ENCODE data around the gene CYP2W1.
"Not testable (repeated sequence)": the region's sequence is repeated elsewhere in the genome, so short reads cannot be mapped to it uniquely, and the experiment has no call there.

The CYP2W1 gene

DNA sequence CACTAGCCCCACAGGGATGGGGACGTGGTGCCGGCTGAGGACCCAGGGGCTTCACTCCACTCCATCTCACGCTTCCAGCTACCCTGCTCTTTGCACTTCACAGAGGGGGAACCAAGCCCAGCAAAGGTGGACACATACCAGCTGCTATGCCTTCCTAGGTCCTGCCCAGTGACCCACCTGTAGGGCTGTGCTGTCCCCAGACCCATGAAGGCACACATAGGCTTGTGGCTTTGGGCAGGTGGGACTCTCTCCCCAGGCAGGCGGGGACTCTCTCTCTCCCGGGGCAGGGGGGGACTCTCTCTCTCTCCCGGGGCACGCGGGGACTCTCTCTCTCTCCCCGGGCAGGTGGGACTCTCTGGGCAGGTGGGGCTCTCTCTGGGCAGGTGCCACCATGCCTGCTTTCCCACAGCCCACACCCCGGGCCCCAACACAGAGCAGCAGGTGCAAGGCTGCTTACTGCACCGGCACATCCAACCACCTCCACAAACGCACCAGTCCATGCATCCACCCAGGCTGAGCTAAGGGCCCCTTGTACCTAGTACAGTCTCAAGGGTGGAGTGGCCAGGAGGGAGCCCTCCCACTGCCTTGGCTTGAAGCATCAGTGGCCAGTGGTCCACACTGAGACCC, 47.6 kb downstream of the CYP2W1 start:
- Histone ChIP-seq H3K4me1 (ENCODE audit: control insufficient read depth, insufficient read depth, low read length) (peaks cover 20% of the 10 kb centered on the region), H3K9ac (ENCODE audit: low read length) (no peak overlapping the region), H3K4me3 (ENCODE audit: low read length) (no peak overlapping the region), H3K27me3 (ENCODE audit: control insufficient read depth, insufficient read depth, low read length) (no peaks in the 10 kb centered on the region), H3K9me3 (ENCODE audit: control insufficient read depth, low read length) (no peaks in the 10 kb centered on the region), H3K36me3 (ENCODE audit: control insufficient read depth, insufficient read depth, low read length) (no peaks in the 10 kb centered on the region)

DNA sequence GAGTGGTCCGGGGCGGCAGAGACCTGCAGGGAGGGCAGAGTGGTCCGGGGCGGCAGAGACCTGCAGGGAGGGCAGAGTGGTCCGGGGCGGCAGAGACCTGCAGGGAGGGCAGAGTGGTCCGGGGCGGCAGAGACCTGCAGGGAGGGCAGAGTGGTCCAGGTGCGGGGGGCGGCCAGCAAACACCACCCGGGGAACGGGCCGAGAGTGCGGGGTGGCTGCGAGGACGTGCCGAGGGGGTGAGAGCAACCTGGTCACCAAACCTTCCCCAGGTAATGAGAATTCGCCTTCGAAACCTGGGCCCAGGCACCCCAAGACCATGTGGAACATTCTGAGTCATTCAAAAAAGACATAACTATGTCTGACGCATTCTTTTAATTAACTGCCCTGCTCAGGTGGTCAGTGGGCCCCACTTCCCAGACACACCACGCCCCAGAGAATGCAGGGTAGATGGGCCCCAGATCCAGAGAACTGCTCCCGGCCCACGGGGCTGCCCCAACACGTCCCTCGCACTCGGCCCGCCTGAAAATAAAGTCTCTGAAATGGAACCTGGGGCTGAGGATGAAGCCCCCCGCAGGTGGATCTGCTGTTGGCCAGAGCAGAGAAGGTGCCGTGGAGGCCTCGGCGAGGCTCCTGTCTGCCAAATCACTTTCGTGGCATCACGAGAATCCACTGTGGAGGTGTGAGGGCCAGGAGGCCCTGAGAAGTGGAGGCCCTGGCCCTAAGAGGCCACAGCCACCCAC, 48.9 kb downstream of the CYP2W1 start:
- H3K36me3 ChIP-seq (ENCODE audit: control insufficient read depth, insufficient read depth, low read length), result no peaks in the 10 kb centered on the region
- H3K4me3 ChIP-seq (ENCODE audit: low read length), result no peak overlapping the region
- no peaks in the 10 kb centered on the region for H3K27me3 ChIP-seq (ENCODE audit: control insufficient read depth, insufficient read depth, low read length)
- no peaks in the 10 kb centered on the region for H3K9me3 ChIP-seq (ENCODE audit: control insufficient read depth, low read length)
- no peak overlapping the region for H3K9ac ChIP-seq (ENCODE audit: low read length)
- peaks cover 20% of the 10 kb centered on the region for H3K4me1 ChIP-seq (ENCODE audit: control insufficient read depth, insufficient read depth, low read length)

DNA sequence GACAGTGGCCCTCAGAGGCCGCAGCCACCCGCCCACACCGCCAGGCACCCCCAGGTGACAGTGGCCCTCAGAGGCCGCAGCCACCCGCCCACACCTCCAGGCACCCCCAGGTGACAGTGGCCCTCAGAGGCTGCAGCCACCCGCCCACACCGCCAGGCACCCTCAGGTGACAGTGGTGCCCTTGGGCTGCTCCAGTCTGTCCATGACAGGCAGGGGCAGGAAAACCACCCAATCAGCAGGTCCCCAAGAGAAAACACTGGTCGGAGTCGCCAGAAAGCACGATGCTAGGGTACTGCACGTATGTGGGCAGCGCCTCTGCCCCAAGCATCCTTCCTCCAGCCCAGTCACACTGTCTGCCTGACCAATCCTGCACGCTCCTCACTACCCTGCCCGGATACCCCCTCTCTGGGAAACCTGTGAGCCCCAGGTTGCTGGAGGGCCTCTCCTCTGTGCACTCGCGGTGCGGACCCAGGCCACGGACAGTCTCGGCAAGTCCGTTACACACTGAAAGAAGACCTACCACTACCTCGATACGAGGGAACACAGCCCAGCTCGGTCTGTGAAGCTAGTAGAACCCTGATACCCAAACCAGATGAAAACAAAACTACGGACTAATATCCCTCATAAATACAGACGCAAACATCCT, 49.7 kb downstream of the CYP2W1 start:
- Histone ChIP-seq H3K4me3 (ENCODE audit: low read length) (no peak overlapping the region), H3K4me1 (ENCODE audit: control insufficient read depth, insufficient read depth, low read length) (peaks cover 13% of the 10 kb centered on the region)

DNA sequence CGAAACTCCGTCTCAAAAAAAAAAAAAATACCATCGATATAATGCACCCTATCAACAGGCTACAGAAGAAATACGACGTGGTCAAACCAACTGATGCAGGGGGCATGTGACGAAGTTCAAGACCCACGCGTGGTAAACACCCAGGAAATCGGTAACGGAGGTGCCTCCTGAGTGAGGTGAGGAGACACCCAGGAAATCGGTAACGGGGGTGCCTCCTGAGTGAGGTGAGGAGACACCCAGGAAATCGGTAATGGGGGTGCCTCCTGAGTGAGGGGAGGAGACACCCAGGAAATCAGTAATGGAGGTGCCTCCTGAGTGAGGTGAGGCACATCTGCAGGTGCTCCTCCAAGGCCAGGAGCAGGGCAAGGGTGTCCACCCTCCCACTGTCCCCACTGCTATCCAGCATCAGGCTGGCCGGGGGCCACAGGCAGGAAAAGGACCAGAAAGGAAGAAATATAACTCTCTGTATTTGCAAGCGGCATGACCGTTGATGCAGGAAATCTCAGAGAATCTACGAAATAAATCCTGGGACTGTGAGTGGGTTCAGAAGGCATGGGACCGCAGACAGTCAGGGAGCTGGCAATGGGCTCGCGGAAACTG, 50.7 kb downstream of the CYP2W1 start:
- H3K9me3 ChIP-seq (ENCODE audit: control insufficient read depth, low read length), result no peaks in the 10 kb centered on the region
- no peaks in the 10 kb centered on the region for H3K36me3 ChIP-seq (ENCODE audit: control insufficient read depth, insufficient read depth, low read length)
- H3K9ac ChIP-seq (ENCODE audit: low read length), result no peak overlapping the region
- peaks cover 9% of the 10 kb centered on the region for H3K4me1 ChIP-seq (ENCODE audit: control insufficient read depth, insufficient read depth, low read length)
- H3K4me3 ChIP-seq (ENCODE audit: low read length), result no peak overlapping the region
- H3K27me3 ChIP-seq (ENCODE audit: control insufficient read depth, insufficient read depth, low read length), result no peaks in the 10 kb centered on the region

More for the DNA sequence above, 49.7 kb downstream of the CYP2W1 start:
- Histone ChIP-seq H3K9me3 (ENCODE audit: control insufficient read depth, low read length) (no peaks in the 10 kb centered on the region), H3K27me3 (ENCODE audit: control insufficient read depth, insufficient read depth, low read length) (no peaks in the 10 kb centered on the region), H3K36me3 (ENCODE audit: control insufficient read depth, insufficient read depth, low read length) (no peaks in the 10 kb centered on the region), H3K9ac (ENCODE audit: low read length) (no peak overlapping the region)

DNA sequence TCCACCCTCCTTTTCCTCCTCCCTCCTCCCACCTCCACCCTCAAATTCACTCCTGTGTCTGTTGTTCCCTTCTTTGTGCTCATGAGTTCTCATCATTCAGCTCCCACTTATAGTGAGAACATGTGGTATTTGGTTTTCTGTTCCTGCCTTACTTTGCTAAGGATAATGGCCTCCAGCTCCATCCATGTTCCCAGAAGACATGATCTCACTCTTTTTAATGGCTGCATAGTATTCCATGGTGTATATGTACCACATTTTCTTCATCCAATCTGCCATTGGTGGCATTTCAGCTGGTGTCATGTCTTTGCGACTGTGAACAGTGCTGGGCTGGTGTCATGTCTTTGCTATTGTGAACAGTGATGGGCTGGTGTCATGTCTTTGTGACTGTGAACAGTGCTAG, 51.8 kb downstream of the CYP2W1 start:
- H3K4me3 ChIP-seq (ENCODE audit: low read length); H3K36me3 ChIP-seq (ENCODE audit: control insufficient read depth, insufficient read depth, low read length); H3K9ac ChIP-seq (ENCODE audit: low read length); H3K4me1 ChIP-seq (ENCODE audit: control insufficient read depth, insufficient read depth, low read length); H3K27me3 ChIP-seq (ENCODE audit: control insufficient read depth, insufficient read depth, low read length); H3K9me3 ChIP-seq (ENCODE audit: control insufficient read depth, low read length): not testable (repeated sequence)

DNA sequence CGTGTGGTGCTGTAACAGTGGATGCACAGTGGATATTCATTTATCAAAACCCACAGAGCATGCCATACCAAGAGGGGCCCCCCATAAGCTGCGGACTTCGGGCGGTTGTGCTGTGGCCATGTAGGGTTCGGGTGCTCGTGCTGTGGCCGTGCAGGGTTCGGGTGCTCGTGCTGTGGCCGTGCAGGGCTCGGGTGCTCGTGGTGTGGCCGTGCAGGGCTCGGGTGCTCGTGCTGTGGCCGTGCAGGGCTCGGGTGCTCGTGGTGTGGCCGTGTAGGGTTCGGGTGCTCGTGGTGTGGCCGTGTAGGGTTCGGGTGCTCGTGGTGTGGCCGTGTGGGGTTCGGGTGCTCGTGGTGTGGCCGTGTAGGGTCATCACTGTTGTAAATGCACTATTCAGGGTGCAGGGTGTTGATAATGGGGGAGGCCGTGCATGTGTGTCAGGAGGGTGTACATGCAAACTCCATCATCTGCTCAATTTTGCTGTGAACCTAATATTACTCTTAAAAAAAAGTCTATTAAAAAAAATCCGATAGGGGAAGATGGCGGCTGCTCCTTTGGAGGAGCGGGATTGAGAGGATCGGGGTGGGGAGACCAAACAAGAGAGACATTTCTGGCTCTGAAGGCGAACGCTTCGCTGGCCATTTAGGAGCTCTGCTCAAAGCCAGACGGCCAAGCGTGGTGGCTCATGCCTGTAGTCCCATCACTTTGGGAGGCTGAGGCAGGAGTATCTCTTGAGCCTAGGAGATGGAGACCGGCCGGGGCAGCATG, 53.4 kb downstream of the CYP2W1 start:
- H3K27me3 ChIP-seq (ENCODE audit: control insufficient read depth, insufficient read depth, low read length); H3K36me3 ChIP-seq (ENCODE audit: control insufficient read depth, insufficient read depth, low read length); H3K4me1 ChIP-seq (ENCODE audit: control insufficient read depth, insufficient read depth, low read length); H3K4me3 ChIP-seq (ENCODE audit: low read length); H3K9ac ChIP-seq (ENCODE audit: low read length); H3K9me3 ChIP-seq (ENCODE audit: control insufficient read depth, low read length): not testable (repeated sequence)
